GM18505 (cell line): ENCODE measurements around the gene MSI2.

Experiments
- ATAC-seq: cut with Tn5 transposase; IDR thresholded peaks from one replicate; pipeline ENCODE4 v1.9.1; 2021; ENCODE audit not compliant: unreplicated experiment
- POLR2A ChIP-seq: IDR thresholded peaks from 4 replicates; pipeline ENCODE4 v1.6.1; 2011; ENCODE audit warnings: borderline replicate concordance; ENCODE audit not compliant: insufficient read depth, insufficient read length; ENCODE audit errors: extremely low read depth

Gene MSI2

DNA sequence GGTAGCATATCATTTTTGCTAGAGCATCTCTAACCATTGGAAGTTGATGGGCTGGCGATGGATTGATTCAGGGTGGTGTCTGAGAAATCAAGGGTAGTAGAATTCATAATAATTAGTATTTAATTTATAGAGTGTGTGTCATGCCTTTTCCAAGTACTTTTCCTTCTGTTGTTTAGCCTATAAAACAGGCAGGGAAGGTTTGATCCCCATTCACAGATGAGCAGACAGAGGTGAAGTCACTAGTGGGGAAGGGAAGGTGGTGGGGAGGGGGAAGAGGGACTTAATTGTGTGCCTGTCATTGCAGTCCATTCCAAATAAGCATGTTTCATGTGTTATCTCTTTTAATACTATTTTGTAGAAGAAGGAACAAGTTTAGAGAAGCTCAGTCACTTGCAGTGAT, 131.3 kb downstream of the MSI2 start:
- ATAC-seq: no peak
- TF ChIP-seq POLR2A: no peak

DNA sequence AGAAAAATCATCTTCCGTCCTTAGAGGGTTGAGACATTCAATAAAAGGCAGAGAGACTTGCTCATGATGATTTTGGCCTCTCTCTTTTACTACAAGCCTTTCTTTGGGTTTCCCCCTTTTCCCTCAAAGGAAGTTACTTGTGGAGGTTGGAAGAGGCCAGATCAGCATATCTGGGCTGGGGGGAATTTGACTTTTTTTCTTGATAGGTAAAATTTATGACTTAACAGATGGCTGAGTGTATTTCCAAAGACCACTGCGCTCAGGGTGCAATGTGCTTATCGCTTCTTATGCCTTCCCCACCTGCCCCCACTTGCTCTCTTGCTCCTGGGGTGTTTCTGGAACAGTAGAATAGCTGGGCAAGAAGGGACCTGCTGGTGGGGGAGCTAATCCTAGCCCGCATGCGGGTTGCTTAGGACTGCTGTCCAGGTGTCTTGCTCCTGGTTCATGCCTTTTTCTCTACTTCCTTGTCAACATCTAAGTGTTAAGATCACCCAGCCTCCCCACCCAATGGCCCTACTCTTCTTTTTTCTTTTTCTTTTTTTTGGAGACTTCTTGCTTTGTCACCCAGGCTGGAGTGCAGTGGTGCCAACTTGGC, 131.9 kb downstream of the MSI2 start:
- TF ChIP-seq POLR2A: no peak
- no peak for ATAC-seq

DNA sequence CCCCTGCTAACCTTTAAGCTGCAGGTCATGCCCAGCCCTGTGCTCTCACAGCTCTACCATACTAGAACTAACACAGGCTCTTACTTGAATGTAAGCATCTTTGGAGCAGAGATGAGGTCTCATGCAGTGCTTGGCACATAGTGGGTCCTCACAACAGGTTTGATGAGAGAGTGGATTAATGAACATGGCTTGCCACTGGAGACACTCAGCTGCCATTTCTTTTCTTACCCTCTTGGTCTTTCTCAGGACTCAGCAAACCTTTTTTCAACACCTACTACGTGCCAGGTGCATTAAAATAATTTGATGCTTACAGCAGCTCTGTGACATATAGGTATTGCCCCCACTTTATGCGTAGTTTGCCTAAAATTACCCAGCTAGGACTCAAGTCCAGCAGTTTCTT, 133.2 kb downstream of the MSI2 start:
- ATAC-seq: no peak
- TF ChIP-seq POLR2A: no peak

DNA sequence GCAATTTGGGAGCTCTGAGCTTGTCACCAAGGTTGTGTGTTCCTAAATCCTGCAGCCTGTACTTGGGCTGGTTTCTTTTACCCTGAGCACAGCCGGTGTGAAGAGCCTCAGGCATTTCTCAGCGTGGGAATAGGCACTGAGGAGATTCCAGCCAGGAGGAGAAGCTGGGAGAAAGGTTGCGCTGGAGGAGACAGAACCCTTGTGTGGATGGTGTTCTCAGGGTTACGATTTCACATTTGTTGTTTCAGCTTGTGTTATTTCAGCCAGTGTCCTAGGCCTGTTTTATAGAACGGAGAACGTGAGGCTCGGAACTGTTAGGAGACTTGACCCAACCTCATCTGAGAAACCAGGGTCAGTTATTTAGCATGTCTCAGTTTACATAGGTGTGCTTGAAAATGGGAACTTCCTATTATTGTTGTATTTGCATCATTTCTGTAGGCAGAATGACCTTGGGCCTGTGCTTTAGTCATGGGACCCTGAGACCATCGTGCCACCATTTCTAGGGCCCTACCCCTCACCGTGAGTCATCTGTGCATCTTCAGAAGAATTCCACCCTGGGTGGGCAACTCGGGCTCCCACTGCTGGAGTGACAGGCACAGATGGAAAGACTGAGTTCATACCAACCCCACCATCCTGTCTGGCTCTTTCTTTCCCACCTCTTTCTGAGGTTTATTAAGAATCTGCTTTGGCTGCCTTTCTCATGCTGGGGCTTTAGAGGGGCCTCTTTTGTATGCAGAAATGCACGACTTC, 134.9 kb downstream of the MSI2 start:
- TF ChIP-seq POLR2A: no peak
- no peak for ATAC-seq

DNA sequence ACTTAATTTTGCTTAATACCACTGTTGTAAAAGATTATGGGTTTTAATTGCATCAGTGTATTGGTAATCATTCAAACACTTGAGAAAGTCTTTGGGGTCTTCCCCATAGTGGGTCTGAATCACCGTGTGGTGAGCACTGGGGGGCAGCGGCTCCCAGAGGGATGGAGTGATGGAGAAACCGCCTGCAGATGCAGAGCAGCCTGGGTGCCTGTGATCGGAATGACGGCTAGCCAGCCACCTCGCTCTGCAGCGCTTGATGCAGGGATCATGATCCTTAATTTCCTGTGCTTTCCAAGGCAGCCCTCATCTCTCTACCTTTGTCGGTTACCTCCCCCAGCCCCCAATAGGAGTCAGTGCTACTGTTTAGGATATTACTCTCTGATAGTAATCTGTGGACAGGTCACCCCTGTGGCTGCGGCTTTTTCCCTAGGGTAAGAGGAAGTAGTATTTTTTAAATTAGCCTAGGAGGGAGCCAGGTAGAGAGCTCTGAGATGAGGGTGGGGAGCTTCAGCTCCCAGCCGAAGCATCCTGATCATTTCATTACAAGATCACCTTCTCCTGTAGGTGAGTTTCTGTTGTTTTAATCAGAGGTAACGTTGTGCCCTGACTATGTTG, 135.6 kb downstream of the MSI2 start:
- no peak for TF ChIP-seq POLR2A
- no peak for ATAC-seq

DNA sequence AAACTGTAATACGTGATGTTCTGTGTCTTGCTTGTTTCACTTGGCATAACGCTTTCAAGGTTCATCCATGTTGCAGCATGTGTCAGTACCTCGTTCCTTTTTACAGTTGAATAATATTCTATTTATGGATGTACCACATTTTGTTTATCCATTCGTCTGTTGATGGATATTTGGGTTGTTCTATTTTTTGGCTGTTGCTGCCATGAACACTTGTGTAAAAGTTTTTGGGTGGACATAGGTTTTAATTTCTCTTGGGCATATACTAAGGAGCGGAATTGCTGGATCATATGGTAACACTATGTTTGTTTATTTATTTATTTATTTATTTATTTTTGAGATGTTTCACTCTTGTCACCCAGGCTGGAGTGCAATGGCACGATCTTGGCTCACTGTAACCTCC, 137.0 kb downstream of the MSI2 start:
- TF ChIP-seq POLR2A: no peak

DNA sequence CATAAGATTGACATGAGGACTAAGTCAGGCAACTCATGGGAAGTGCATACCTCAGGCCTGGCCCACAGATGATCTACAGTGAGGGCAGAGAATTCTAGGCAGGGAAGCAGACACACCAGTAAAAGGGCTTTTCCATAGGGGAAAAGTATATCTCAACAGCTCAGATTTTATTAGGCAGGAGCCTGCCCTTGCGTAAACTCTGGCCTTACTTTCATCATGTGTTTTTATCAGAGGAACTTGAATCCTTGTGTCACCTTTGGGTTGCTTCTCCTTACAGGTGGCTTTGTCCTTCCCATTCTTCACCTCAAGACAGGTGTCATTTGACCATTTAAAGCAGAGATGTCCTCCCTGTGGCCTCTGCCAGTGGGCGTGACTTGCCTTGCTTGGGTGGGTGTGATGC, 138.1 kb downstream of the MSI2 start:
- ATAC-seq: no peak
- no peak for TF ChIP-seq POLR2A

More for the DNA sequence above, 137.0 kb downstream of the MSI2 start:
- ATAC-seq: no peak

DNA sequence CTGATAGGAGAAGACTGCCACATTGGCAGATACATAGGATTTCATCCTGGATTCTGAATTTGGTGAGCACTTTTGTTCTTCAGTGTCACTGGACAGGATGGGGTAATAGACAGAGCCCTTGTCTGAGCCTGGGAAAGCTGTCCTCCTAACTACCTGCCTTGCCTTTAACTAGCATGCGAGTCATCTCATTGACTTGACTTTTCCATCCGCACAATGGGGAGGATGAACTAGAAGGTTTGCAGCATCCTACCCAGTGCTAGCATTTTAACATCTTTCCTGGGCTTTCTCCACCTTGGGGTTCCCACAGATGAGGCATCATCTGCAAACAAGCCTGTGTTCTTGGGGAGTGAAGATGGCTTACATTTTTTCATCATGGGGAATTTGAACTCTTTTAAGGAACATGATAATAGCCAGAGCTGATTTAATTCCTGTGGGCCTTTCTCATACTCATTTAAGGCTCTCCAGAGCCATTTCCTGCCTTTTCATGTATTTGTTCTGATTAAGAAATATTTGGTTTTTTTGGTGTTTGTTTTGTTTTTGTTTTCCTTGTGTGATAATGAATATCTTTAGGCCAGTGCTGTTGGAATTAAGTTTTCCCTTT, 139.5 kb downstream of the MSI2 start:
- TF ChIP-seq POLR2A: no peak
- ATAC-seq: no peak

DNA sequence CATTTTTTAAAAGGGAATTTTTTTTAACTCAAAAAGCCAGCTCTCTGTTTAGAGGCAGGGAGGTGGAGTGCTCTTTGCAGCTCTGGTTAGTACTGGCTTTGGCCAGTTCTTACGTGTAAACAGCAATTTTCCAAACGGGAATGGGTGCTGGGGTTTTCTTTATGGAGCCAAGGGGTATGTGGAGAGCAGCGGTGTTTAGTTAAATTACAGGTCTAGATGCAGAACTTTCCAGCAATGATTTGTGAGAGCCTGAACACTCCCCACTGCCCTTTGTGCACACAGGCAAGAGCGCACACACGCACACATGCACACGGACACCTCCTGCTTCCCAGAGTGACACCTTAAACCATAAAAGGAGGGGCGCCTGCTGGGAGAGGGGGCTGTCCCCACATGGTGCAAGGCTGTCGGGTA, 140.2 kb downstream of the MSI2 start:
- TF ChIP-seq POLR2A: no peak
- no peak for ATAC-seq

DNA sequence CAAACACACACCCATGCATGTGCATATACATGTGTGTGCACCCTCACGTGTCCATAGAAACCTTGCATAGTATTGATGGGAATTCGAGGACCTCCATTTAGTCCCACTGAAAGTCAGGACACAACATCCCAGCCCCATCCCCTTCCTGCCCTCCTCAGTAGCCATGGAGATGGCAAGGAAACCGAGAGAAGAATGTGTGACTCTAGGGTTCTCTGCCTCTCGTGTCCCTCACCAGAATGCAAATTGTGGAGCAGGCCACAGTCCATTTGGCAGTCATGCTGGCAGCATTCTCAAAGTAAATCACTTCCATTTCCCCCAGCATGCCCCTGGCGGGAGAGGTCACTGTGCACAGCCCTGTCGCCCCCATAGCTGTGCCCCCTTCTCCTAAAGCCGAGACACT, 141.1 kb downstream of the MSI2 start:
- ATAC-seq: no peak
- TF ChIP-seq POLR2A: no peak

DNA sequence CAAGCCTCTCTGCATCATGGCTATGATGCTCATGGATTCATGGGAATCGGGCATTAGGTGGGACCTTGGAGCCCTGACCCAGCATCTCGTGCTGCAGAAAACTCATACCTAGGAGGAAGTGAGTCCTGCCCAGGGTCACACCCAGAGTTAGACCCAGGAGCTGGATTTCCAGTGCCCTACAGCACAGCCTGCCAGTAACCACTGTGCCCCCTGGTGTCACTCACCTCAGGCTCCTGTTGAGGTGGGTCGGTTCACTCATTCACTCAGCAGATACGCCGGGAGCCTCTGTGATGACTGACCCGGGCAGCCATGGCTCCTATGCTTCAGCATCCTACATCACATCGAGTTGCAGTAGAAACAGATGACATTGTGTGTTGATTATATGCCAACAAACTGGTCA, 143.4 kb downstream of the MSI2 start:
- TF ChIP-seq POLR2A: no peak
- ATAC-seq: no peak

DNA sequence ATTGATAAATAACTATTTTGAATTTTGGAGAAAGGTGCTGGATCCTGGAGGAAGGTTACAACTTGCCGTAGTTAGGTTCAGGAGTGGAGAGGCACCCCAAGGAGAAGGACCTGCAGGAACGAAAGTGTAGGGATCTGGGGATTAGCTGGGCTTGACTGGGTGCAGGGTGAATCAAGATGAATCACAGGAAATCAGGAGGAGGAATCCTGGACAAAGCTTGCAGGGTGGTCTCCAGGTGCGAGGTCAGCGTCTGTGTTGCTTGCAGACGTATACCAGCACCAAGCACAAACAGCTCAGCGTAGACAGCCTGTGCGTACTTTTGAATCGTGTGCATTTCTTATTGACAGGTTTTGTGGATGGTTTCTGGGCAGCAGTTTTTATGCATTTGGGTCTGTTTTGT, 144.3 kb downstream of the MSI2 start:
- ATAC-seq: no peak
- TF ChIP-seq POLR2A: no peak

DNA sequence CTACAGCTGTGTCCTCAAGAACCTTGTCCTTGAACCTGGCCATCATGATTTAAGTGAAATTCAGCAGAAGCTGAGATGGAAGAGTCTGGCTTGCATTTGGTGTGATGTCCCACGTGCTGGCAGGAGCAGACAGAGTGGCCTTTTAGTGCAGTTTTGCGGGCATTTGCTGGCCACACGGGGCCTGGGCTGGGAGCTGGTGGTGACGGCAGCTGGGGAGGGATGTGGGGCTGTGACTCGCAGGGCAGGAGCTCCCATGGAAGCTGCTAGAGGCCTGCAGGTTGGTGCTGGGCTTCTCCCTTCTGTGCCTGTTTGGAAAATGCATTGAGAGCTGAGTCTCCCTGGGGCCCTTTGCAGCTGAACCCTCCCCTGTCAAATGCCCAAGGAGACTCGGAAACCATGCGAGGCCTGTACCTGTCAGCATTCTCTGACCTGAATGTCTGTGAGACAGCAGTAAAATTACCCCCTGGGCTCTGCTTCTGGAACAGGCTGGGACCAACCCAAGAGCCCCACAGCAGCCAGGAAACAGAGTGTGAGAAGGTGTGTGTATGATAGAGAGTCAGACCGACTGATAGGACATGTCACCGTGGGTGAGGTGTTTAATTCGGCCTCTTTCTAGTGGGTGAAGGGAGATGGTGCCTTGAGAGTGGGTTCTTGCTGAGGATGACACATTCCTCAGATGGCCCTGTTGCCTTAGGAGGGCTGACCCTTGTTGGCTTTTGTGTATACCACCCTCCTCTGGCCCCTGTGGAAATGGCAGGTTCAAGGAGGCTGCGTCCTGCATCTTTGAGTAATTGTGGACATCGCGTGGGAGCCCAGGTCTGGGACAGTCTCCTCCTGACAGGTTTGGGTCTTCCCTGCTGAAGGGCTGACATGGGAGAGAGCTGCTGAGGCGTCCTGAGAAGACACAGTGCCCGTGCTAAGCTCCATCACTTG, 145.5 kb downstream of the MSI2 start:
- no peak for ATAC-seq
- TF ChIP-seq POLR2A: no peak
